ENCODE data around the gene TRAPPC5. TPM values are rescaled to one million over a fixed set of nuclear protein-coding genes. Genes with fewer than 3 reads are reported as not detected.

TRAPPC5 gene
- total and polyA plus RNA-seq, 10 of the 15 experiments (the other 5 are each of a cell fraction or from before 2014, with no cell fraction given): 4.2 to 210 (median 89.1) TPM

DNA sequence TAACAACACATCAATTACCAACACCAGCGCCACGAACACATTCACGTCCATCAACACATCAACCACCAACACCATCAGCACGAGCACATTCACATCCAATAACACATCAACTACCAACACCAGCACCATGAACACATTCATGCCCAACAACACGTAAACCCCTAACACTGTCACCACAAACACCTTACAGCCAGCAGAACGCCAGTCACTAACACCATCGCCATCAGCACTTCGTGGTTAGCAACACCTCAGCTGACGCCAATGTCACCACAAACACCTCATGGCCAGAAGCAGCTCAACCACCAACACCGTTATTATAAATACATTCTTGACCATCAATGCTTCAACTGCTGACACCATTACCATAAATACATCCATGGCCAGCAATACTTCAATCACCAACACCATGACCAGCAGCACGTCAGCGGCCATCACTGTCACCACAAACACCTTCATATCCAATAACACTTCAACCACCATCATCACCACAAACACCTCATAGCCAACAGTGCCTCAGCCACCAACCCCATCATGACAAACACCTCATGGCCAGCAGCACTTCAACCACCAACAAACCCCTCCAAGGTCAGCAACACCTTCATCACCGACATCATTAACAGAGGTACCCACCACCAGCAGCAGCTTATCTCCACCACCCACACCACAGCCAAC, 11.9 kb downstream of the TRAPPC5 start (continued):
- TF ChIP-seq, protein P1, sequence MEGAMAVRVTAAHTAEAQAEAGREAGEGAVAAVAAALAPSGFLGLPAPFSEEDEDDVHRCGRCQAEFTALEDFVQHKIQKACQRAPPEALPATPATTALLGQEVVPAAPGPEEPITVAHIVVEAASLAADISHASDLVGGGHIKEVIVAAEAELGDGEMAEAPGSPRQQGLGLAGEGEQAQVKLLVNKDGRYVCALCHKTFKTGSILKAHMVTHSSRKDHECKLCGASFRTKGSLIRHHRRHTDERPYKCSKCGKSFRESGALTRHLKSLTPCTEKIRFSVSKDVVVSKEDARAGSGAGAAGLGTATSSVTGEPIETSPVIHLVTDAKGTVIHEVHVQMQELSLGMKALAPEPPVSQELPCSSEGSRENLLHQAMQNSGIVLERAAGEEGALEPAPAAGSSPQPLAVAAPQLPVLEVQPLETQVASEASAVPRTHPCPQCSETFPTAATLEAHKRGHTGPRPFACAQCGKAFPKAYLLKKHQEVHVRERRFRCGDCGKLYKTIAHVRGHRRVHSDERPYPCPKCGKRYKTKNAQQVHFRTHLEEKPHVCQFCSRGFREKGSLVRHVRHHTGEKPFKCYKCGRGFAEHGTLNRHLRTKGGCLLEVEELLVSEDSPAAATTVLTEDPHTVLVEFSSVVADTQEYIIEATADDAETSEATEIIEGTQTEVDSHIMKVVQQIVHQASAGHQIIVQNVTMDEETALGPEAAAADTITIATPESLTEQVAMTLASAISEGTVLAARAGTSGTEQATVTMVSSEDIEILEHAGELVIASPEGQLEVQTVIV (IDR thresholded peaks at IDR 0.05; ENCODE audit: borderline replicate concordance, partially characterized antibody): peak; percentile 59
- no peak for TF ChIP-seq KDM1A (IDR thresholded peaks at IDR 0.05; ENCODE audit: borderline replicate concordance)
- TF ChIP-seq NBN (IDR thresholded peaks at IDR 0.05): peak; percentile 98
- TF ChIP-seq NR2C2 (IDR thresholded peaks at IDR 0.05; ENCODE audit: borderline replicate concordance, control insufficient read depth, insufficient read length, low read depth): no peak
- TF ChIP-seq RB1 (IDR thresholded peaks at IDR 0.05; ENCODE audit: borderline replicate concordance): no peak
- TF ChIP-seq BRCA1 (IDR thresholded peaks at IDR 0.05; ENCODE audit: low read depth, low read length): no peak
- TF ChIP-seq WRNIP1 (IDR thresholded peaks at IDR 0.05; ENCODE audit: borderline replicate concordance, low read depth, low read length): no peak
- TF ChIP-seq YY1 (IDR thresholded peaks at IDR 0.05; ENCODE audit: low read depth, low read length): no peak
- peak; percentile 87 for TF ChIP-seq NR2F1 (conservative IDR thresholded peaks at IDR 0.05)
- TF ChIP-seq ZSCAN29 (IDR thresholded peaks at IDR 0.05): no peak
- no peak for TF ChIP-seq TCF12 (IDR thresholded peaks at IDR 0.05; ENCODE audit: low read depth, low read length)
- TF ChIP-seq IKZF2 (IDR thresholded peaks at IDR 0.05): peak; percentile 68 to 83; a peak in 3 of 4 replicates
- 0 out of 2 replicates have a peak, but pooled peaks have one; percentile 28 for TF ChIP-seq STAT3 (IDR thresholded peaks at IDR 0.05; ENCODE audit: low read depth, low read length)
- no peak for TF ChIP-seq EGR1 (IDR thresholded peaks at IDR 0.05; ENCODE audit: borderline replicate concordance in 1 of 2, low read depth in 2 of 2, low read length in 2 of 2)
- TF ChIP-seq SMAD1 (IDR thresholded peaks at IDR 0.05; ENCODE audit: low read depth, partially characterized antibody): peak; percentile 67
- peak; percentile 80 for TF ChIP-seq HDGF (IDR thresholded peaks at IDR 0.05)
- no peak for TF ChIP-seq MXI1 (IDR thresholded peaks at IDR 0.05; ENCODE audit: low read depth, low read length)
- no peak for TF ChIP-seq NFXL1 (IDR thresholded peaks at IDR 0.05; ENCODE audit: borderline replicate concordance)
- TF ChIP-seq POLR2AphosphoS2 (IDR thresholded peaks at IDR 0.05; ENCODE audit: low read depth, low read length): no peak
- TF ChIP-seq, protein P2, sequence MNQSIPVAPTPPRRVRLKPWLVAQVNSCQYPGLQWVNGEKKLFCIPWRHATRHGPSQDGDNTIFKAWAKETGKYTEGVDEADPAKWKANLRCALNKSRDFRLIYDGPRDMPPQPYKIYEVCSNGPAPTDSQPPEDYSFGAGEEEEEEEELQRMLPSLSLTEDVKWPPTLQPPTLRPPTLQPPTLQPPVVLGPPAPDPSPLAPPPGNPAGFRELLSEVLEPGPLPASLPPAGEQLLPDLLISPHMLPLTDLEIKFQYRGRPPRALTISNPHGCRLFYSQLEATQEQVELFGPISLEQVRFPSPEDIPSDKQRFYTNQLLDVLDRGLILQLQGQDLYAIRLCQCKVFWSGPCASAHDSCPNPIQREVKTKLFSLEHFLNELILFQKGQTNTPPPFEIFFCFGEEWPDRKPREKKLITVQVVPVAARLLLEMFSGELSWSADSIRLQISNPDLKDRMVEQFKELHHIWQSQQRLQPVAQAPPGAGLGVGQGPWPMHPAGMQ (IDR thresholded peaks at IDR 0.05; ENCODE audit: borderline replicate concordance): peak; percentile 77
- TF ChIP-seq TCF3 (IDR thresholded peaks at IDR 0.05; ENCODE audit: borderline replicate concordance, insufficient read depth, low read depth, low read length): no peak
- TF ChIP-seq, protein P3, sequence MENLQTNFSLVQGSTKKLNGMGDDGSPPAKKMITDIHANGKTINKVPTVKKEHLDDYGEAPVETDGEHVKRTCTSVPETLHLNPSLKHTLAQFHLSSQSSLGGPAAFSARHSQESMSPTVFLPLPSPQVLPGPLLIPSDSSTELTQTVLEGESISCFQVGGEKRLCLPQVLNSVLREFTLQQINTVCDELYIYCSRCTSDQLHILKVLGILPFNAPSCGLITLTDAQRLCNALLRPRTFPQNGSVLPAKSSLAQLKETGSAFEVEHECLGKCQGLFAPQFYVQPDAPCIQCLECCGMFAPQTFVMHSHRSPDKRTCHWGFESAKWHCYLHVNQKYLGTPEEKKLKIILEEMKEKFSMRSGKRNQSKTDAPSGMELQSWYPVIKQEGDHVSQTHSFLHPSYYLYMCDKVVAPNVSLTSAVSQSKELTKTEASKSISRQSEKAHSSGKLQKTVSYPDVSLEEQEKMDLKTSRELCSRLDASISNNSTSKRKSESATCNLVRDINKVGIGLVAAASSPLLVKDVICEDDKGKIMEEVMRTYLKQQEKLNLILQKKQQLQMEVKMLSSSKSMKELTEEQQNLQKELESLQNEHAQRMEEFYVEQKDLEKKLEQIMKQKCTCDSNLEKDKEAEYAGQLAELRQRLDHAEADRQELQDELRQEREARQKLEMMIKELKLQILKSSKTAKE (IDR thresholded peaks at IDR 0.05; ENCODE audit: low read depth, poor library complexity, severe bottlenecking): peak; percentile 68
- TF ChIP-seq ZZZ3 (IDR thresholded peaks at IDR 0.05; ENCODE audit: control insufficient read depth, insufficient read length, low read depth): no peak

All from GM12878 (cell line).